Mucosa of rectum (tissue), 2 donors: ENCODE measurements around the gene CD248.
A peak's percentile ranks its signal among the peaks of the same experiment; 100 is the strongest.

Experiments
- H3K27ac ChIP-seq, 2 donors: one replicate each; pipeline ENCODE4 v1.7.0; 2013; ENCODE audit warnings: inconsistent platforms in 2 of 2, low read depth in 2 of 2, low read length in 2 of 2
- H3K27me3 ChIP-seq, 2 donors: one replicate each; pipeline ENCODE4 v1.7.0; 2013; ENCODE audit warnings: low read length in 2 of 2; ENCODE audit not compliant: control insufficient read depth in 2 of 2, insufficient read depth in 2 of 2
- H3K36me3 ChIP-seq, 2 donors: one replicate each; pipeline ENCODE4 v1.7.0; 2013; ENCODE audit warnings: low read length in 2 of 2; ENCODE audit not compliant: control insufficient read depth in 2 of 2, insufficient read depth in 2 of 2
- H3K4me1 ChIP-seq, 2 donors: one replicate each; pipeline ENCODE4 v1.7.0; 2013; ENCODE audit warnings: low read length in 2 of 2, mild to moderate bottlenecking in 1 of 2; ENCODE audit not compliant: control insufficient read depth in 2 of 2, insufficient read depth in 2 of 2
- H3K4me3 ChIP-seq, 2 donors: one replicate each; pipeline ENCODE4 v1.7.0; 2013; ENCODE audit warnings: low read length in 2 of 2
- H3K9ac ChIP-seq, 2 donors: one replicate each; pipeline ENCODE4 v1.7.0; 2013; ENCODE audit warnings: low read length in 2 of 2, low read depth in 1 of 2, mild to moderate bottlenecking in 1 of 2
- H3K9me3 ChIP-seq, 2 donors: one replicate each; pipeline ENCODE4 v1.7.0; 2013; ENCODE audit warnings: low read length in 2 of 2; ENCODE audit not compliant: control insufficient read depth in 2 of 2
- donor health status: healthy.
- donor health status: Normal muscosa, but diverticular disease.

Gene CD248

GRCh38 chr11:66275396-66275795, 41.4 kb downstream of the CD248 start:
- Histone ChIP-seq H3K36me3 (peaks cover 41 to 48% of the 10 kb centered on the region in 2 donors), H3K4me3 (no peak overlapping the region), H3K9me3 (no peaks in the 10 kb centered on the region), H3K27ac (no peak overlapping the region), H3K4me1 (peaks cover 0 to 4% of the 10 kb centered on the region in 2 donors), H3K9ac (no peak overlapping the region), H3K27me3 (no peaks in the 10 kb centered on the region)

GRCh38 chr11:66274219-66274618, 42.6 kb downstream of the CD248 start:
- peaks cover 41 to 48% of the 10 kb centered on the region in 2 donors for H3K36me3 ChIP-seq
- H3K9me3 ChIP-seq: no peaks in the 10 kb centered on the region
- H3K4me3 ChIP-seq: no peak overlapping the region
- H3K4me1 ChIP-seq: peaks cover 8 to 12% of the 10 kb centered on the region in 2 donors
- H3K27ac ChIP-seq: no peak overlapping the region
- no peaks in the 10 kb centered on the region for H3K27me3 ChIP-seq
- H3K9ac ChIP-seq: no peak overlapping the region

DNA sequence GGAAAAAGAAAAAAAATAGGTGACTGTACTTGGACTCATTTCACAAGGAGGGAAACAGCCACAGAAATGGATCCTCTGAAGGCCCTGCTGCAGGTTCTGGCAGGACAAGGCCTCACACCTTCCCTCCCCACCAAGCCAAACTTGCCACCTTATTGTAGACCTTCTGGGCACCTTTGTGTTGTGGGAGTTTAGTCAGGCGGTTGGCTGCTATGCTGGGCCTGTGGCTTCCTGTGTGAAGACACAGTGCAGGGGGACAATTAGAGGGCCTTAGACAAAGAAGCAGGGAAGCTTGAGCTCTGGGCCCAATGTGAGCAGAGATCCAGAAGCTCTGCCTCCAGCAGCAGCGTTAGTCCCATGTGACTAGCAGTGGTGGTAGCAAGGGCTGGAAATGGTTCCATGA, 44.2 kb downstream of the CD248 start:
- H3K36me3 ChIP-seq: peaks cover 41 to 48% of the 10 kb centered on the region in 2 donors
- no peaks in the 10 kb centered on the region for H3K27me3 ChIP-seq
- no peaks in the 10 kb centered on the region for H3K9me3 ChIP-seq
- H3K4me1 ChIP-seq: peaks cover 10 to 16% of the 10 kb centered on the region in 2 donors
- H3K9ac ChIP-seq: no peak overlapping the region
- H3K4me3 ChIP-seq: no peak overlapping the region
- no peak overlapping the region for H3K27ac ChIP-seq

DNA sequence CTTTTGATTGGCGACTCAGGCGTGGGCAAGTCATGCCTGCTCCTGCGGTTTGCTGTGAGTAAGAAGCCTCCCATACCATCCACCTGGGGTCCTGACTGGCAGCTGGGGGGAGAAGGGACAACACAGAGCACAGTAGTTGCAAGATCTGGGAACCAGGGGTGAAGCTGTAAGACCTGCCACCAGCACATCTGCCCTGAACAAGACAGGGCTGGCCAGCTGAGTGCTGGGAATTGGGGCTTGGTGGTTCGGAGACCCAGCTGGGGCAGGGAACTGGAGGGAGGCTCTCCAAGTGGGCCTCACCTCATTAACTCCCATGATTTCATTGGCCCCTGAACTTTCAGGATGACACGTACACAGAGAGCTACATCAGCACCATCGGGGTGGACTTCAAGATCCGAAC, 45.0 kb downstream of the CD248 start:
- Histone ChIP-seq H3K36me3 (peaks cover 41 to 48% of the 10 kb centered on the region in 2 donors), H3K9me3 (no peaks in the 10 kb centered on the region), H3K4me1 (peaks cover 15% of the 10 kb centered on the region in 2 donors), H3K4me3 (no peak overlapping the region), H3K27ac (no peak overlapping the region), H3K9ac (no peak overlapping the region), H3K27me3 (no peaks in the 10 kb centered on the region)

- no peaks in the 10 kb centered on the region for H3K9me3 ChIP-seq
- no peaks in the 10 kb centered on the region for H3K27me3 ChIP-seq
- peak overlapping the region; percentile 93 to 96 for H3K9ac ChIP-seq
- H3K36me3 ChIP-seq: peaks cover 26 to 34% of the 10 kb centered on the region in 2 donors
- peak overlapping the region; percentile 95 to 96 for H3K4me3 ChIP-seq
- H3K4me1 ChIP-seq: peaks cover 18 to 20% of the 10 kb centered on the region in 2 donors
- peak overlapping the region; percentile 94 to 95 for H3K27ac ChIP-seq
Measured at GRCh38 chr11:66268952-66269905, 47.6 kb downstream of the CD248 start.

DNA sequence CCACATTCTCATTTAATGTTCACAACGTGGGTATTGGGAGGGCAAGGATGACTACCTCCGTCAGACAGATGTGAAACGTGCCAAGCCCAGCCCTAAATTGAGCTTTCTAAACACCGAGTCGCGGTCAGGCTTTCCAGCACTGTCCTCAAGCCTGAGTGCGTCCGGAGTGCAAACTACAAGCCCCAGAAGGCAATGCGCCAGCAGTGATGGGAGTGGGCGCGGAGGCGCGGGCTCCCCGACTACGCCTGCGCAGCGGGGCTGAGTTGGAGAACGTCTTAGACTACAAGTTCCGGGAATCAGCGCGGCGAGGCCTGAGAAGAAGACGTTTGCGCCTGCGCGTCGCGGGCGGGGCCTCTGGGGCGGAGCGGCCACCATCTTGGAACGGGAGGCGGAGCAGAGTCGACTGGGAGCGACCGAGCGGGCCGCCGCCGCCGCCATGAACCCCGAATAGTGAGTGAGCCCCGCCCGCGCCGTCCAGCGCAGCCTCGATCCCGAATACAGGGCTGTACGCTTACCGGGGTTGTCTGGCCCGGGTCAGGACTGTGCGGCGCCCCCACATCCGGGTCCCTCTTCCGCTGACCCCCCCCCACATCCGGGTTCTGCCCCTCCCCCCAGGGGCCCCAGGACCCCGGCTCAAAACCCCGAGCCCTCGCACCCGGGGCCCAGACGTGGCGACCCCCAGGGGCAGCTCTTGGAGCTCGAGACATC, 48.4 kb downstream of the CD248 start, which contains the start of gene RAB1B:
RAB1B (plus strand) TSS at position 396 of the 708 bp plus-strand sequence; CDS start at position 437, 41 bp downstream.
- Histone ChIP-seq H3K4me1 (peaks cover 18 to 20% of the 10 kb centered on the region in 2 donors), H3K9ac (peak within 1 kb of the TSS; percentile 93 to 96), H3K9me3 (no peaks in the 10 kb centered on the region), H3K4me3 (peak within 1 kb of the TSS; percentile 95 to 96), H3K36me3 (peaks cover 17 to 31% of the 10 kb centered on the region in 2 donors), H3K27me3 (no peaks in the 10 kb centered on the region), H3K27ac (peak within 1 kb of the TSS; percentile 94 to 95)

- peak overlapping the region; percentile 87 to 93 for H3K9ac ChIP-seq
- H3K36me3 ChIP-seq: peaks cover 9 to 25% of the 10 kb centered on the region in 2 donors
- no peaks in the 10 kb centered on the region for H3K9me3 ChIP-seq
- no peaks in the 10 kb centered on the region for H3K27me3 ChIP-seq
- H3K4me1 ChIP-seq: peaks cover 18 to 20% of the 10 kb centered on the region in 2 donors
- peak overlapping the region; percentile 95 to 96 for H3K4me3 ChIP-seq
- H3K27ac ChIP-seq: peak overlapping the region; percentile 94 to 95
Measured at GRCh38 chr11:66267379-66268243, 49.2 kb downstream of the CD248 start.

DNA sequence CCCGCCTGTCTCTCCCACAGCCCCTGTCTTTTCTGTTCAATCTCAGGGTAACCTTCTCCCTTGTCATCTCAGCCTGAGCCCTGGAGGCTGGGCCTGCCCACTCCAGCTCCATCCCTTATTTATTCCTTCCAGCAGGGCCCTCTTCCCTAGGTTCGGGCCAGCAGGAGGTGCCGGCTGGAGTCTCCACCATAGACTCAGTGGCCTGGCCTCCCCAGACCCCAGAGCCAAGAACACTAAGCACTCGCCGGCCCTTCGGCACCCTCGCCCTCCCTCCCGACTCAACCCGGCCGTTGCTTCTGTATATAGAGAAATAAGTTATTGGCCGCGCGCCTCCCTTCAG, 49.8 kb downstream of the CD248 start:
- peak overlapping the region; percentile 69 to 70 for H3K4me3 ChIP-seq
- H3K36me3 ChIP-seq: peaks cover 3 to 22% of the 10 kb centered on the region in 2 donors
- H3K27ac ChIP-seq: peak overlapping the region; percentile 44 to 72

DNA sequence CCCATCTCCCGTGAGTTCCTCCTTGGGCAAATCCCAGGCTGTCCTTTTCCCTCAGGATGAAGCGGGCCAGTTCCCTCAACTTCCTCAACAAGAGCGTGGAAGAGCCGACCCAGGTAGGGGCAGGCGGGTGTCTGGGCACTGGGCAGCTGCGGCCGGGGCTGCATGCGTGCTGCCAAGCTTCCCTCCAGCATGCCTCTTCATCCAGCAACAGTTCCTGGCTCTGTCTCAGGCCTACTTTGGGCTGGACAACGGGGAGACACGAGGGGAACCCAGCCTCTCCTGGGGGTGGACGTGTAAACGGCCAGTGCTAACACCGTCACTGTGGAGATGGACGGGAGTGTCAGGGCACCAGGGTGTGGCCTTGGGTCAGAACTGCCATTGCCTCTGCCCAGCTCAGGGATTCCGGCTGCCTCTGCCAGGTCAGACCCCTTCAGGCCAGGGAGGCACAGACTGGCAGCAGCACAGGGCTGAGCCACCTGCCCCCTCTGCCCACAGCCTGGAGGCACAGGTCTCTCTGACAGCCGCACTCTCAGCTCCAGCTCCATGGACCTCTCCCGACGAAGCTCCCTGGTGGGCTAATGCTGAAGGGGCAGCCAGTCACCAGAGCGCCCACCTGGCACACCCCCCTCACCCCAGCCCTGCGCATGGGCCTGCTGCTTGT, 50.3 kb downstream of the CD248 start:
- peak overlapping the region in 1 of 2 donors; percentile 14 for H3K9ac ChIP-seq
- peaks cover 18 to 20% of the 10 kb centered on the region in 2 donors for H3K4me1 ChIP-seq
- no peaks in the 10 kb centered on the region for H3K27me3 ChIP-seq
- peak overlapping the region in 1 of 2 donors; percentile 72 for H3K27ac ChIP-seq
- peak overlapping the region; percentile 40 to 69 for H3K4me3 ChIP-seq
- peaks cover 0 to 18% of the 10 kb centered on the region in 2 donors for H3K36me3 ChIP-seq
- no peaks in the 10 kb centered on the region for H3K9me3 ChIP-seq

More for the DNA sequence above, 49.8 kb downstream of the CD248 start:
- Histone ChIP-seq H3K27me3 (no peaks in the 10 kb centered on the region), H3K4me1 (peaks cover 18 to 20% of the 10 kb centered on the region in 2 donors), H3K9me3 (no peaks in the 10 kb centered on the region), H3K9ac (peak overlapping the region; percentile 14 to 49)
